ENCODE measurements around the gene MS4A14.
"Not testable (repeated sequence)": the region's sequence is repeated elsewhere in the genome, so short reads cannot be mapped to it uniquely, and the experiment has no call there.

Gene MS4A14, protein sequence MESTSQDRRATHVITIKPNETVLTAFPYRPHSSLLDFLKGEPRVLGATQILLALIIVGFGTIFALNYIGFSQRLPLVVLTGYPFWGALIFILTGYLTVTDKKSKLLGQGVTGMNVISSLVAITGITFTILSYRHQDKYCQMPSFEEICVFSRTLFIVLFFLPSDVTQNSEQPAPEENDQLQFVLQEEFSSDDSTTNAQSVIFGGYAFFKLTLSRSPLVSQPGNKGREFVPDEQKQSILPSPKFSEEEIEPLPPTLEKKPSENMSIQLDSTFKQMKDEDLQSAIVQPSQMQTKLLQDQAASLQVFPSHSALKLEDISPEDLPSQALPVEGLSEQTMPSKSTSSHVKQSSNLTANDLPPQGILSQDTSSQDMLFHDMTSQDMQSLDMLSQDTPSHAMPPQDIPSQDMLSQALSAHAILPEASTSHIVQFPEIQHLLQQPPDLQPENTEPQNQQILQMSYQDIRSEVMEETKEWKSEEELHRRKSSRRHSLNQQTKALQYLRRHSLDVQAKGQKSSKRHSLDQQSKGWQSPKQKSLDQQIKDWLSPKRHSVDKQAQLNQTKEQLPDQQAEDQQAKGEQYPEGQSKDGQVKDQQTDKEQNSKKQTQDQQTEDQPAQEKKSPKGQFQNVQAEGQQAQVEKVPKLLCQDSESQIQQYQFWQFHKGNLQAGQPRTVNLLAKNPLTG

GRCh38 chr11:60396382-60396781 is at the start of gene MS4A14:
MS4A14 (plus strand) TSS chr11:60396459; CDS start chr11:60396579, 120 bp downstream.
- no peaks in the 10 kb centered on the region for H3K9me3 Mint-ChIP-seq
- H3K27ac Mint-ChIP-seq = no peak within 1 kb of the TSS
- no peak within 1 kb of the TSS for H3K4me3 Mint-ChIP-seq
- H3K4me1 Mint-ChIP-seq = no peaks in the 10 kb centered on the region
- no peaks in the 10 kb centered on the region for H3K36me3 Mint-ChIP-seq
- H3K27me3 Mint-ChIP-seq = peaks cover 4% of the 10 kb centered on the region

DNA sequence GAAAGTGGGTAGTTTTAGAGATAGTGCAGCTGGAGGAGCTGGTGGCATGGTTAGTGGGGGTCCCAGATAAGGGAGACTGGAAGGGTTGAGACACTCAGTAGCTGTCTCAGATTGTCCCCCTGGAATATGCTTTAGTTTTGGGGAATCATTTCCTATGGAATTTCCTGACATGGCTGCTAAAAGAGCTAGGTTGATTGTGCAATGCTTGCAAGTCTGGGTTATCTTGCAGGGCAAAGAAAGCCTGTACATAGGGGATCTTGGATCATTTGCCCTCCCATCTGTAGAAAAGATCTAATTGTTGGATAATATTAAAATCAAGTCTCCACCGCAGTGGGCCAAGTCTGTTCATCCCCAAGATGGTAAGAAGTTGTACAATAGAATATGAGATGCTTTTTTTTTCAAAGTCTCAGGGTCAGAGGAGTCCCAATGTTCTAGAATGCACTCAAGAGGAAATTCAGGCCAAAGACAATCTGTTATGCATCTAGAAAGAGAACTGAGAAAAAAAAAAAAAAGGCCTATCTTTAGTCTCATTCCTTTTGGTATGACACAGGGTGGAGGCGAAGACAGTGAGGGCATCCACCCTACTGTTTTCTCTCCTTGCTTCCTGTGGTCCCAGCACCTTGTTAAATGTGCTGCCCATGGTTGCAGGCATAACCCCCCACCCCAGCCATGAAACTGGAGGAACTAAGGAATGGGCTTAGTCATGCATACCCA is 49.0 kb upstream of the MS4A14 start:
- H3K36me3 Mint-ChIP-seq = no peaks in the 10 kb centered on the region
- H3K27ac Mint-ChIP-seq = no peak overlapping the region
- H3K4me1 Mint-ChIP-seq = no peaks in the 10 kb centered on the region
- no peaks in the 10 kb centered on the region for H3K9me3 Mint-ChIP-seq
- peaks cover 15% of the 10 kb centered on the region for H3K27me3 Mint-ChIP-seq
- no peak overlapping the region for H3K4me3 Mint-ChIP-seq

DNA sequence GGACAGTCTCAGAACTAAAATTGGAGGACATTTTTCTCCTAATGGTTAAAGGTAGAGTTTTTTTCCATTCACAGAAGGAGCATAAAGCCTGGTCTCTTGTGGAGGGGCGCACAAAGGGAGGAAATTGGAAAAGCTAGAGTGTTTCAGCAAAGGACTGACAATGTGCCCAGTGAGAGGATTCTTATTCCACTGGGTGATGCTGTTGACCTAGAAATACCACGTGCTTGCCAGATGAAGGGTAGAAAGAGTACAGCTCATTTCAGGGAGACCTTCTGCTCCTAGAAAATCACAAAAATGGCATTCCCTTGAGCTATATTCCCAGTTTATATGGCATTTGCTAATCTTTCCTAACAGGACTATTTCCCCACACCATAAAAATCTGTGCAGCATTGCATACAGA is 48.1 kb upstream of the MS4A14 start:
- H3K27ac Mint-ChIP-seq = no peak overlapping the region
- no peaks in the 10 kb centered on the region for H3K4me1 Mint-ChIP-seq
- peaks cover 14% of the 10 kb centered on the region for H3K27me3 Mint-ChIP-seq
- H3K4me3 Mint-ChIP-seq = no peak overlapping the region
- H3K9me3 Mint-ChIP-seq = no peaks in the 10 kb centered on the region
- no peaks in the 10 kb centered on the region for H3K36me3 Mint-ChIP-seq

- H3K27ac Mint-ChIP-seq = no peak overlapping the region
- peaks cover 12% of the 10 kb centered on the region for H3K27me3 Mint-ChIP-seq
- no peaks in the 10 kb centered on the region for H3K36me3 Mint-ChIP-seq
- H3K9me3 Mint-ChIP-seq = peaks cover 9% of the 10 kb centered on the region
- H3K4me1 Mint-ChIP-seq = no peaks in the 10 kb centered on the region
- H3K4me3 Mint-ChIP-seq = no peak overlapping the region
Measured at GRCh38 chr11:60349990-60350389, 46.3 kb upstream of the MS4A14 start.

GRCh38 chr11:60357771-60358170 is 38.5 kb upstream of the MS4A14 start:
- Mint-ChIP-seq H3K4me3 (no peak overlapping the region), H3K27me3 (peaks cover 5% of the 10 kb centered on the region), H3K36me3 (no peaks in the 10 kb centered on the region), H3K27ac (no peak overlapping the region), H3K4me1 (no peaks in the 10 kb centered on the region), H3K9me3 (peaks cover 9% of the 10 kb centered on the region)

GRCh38 chr11:60360621-60361020 is 35.6 kb upstream of the MS4A14 start:
- Mint-ChIP-seq H3K27ac (no peak overlapping the region), H3K27me3 (peaks cover 13% of the 10 kb centered on the region), H3K4me3 (no peak overlapping the region), H3K9me3 (no peaks in the 10 kb centered on the region), H3K4me1 (no peaks in the 10 kb centered on the region), H3K36me3 (no peaks in the 10 kb centered on the region)

- no peaks in the 10 kb centered on the region for H3K9me3 Mint-ChIP-seq
- H3K4me1 Mint-ChIP-seq = no peaks in the 10 kb centered on the region
- peaks cover 15% of the 10 kb centered on the region for H3K27me3 Mint-ChIP-seq
- H3K36me3 Mint-ChIP-seq = no peaks in the 10 kb centered on the region
- H3K27ac Mint-ChIP-seq = no peak overlapping the region
- no peak overlapping the region for H3K4me3 Mint-ChIP-seq
Measured at GRCh38 chr11:60362241-60362640, 34.0 kb upstream of the MS4A14 start.

DNA sequence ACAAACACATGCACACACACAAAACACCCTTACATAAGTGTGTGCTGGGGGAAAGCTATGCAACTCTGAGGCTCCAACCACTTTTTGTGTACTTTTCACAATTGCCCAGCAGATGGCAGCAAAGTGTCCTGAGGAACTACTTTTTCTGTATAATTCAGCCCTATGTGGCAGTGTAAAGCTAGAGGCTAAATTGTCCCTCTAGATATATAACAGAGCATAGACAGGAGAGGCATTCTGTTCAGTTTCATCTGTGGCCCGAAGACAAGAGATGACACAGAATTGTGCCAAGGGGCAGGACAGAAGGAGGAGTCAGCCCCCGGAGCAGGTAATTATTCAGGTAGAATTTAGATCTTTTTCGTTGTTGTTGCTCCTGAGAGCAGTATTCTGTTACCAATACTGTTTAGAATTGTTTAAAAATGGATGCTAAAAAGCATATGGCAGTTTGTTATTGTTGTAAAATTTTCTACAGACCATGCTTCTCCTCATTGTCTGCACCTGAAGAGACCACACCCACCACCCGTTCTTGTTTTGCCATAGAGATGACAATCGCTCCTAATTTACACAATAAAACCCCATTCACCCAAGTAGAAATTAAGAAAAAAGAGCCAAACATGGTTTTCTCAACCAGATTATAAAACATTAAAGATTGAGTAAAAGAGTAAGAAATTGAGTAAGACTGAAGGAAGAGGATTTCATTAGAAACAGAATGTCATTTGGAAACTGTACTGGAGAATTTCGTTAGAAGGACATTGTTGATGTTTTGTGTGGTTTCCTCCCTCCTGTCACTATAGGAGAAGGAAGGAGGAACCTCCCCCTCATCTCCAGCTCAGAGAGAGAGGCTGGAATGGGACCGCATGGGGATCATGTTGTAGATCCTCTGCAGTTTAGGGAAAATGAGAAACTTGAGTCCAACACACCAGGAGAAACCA is 32.5 kb upstream of the MS4A14 start:
- peaks cover 14% of the 10 kb centered on the region for H3K27me3 Mint-ChIP-seq
- no peaks in the 10 kb centered on the region for H3K9me3 Mint-ChIP-seq
- no peaks in the 10 kb centered on the region for H3K4me1 Mint-ChIP-seq
- H3K36me3 Mint-ChIP-seq = no peaks in the 10 kb centered on the region
- H3K27ac Mint-ChIP-seq = no peak overlapping the region
- H3K4me3 Mint-ChIP-seq = no peak overlapping the region

- peaks cover 15% of the 10 kb centered on the region for H3K27me3 Mint-ChIP-seq
- H3K36me3 Mint-ChIP-seq, H3K4me1 Mint-ChIP-seq, H3K4me3 Mint-ChIP-seq, H3K27ac Mint-ChIP-seq, H3K9me3 Mint-ChIP-seq: not testable (repeated sequence)
Measured at GRCh38 chr11:60366262-60366904, 29.9 kb upstream of the MS4A14 start.

- Mint-ChIP-seq H3K4me1 (no peaks in the 10 kb centered on the region), H3K4me3 (no peak overlapping the region), H3K27ac (no peak overlapping the region), H3K9me3 (no peaks in the 10 kb centered on the region), H3K36me3 (no peaks in the 10 kb centered on the region), H3K27me3 (peaks cover 15% of the 10 kb centered on the region)
Measured at GRCh38 chr11:60367009-60367408, 29.2 kb upstream of the MS4A14 start.

- Mint-ChIP-seq H3K27ac (no peak overlapping the region), H3K27me3 (peaks cover 15% of the 10 kb centered on the region), H3K4me1 (no peaks in the 10 kb centered on the region), H3K36me3 (no peaks in the 10 kb centered on the region), H3K4me3 (no peak overlapping the region), H3K9me3 (no peaks in the 10 kb centered on the region)
Measured at GRCh38 chr11:60367896-60368295, 28.4 kb upstream of the MS4A14 start.

- Mint-ChIP-seq H3K27me3 (peaks cover 4% of the 10 kb centered on the region), H3K9me3 (no peaks in the 10 kb centered on the region), H3K4me3 (no peak overlapping the region), H3K4me1 (no peaks in the 10 kb centered on the region), H3K27ac (no peak overlapping the region), H3K36me3 (no peaks in the 10 kb centered on the region)
Measured at GRCh38 chr11:60370252-60370810, 25.9 kb upstream of the MS4A14 start.

GRCh38 chr11:60370811-60371298 is 25.4 kb upstream of the MS4A14 start:
- Mint-ChIP-seq H3K27me3 (peaks cover 4% of the 10 kb centered on the region), H3K4me1 (no peaks in the 10 kb centered on the region), H3K27ac (no peak overlapping the region), H3K4me3 (no peak overlapping the region), H3K36me3 (no peaks in the 10 kb centered on the region), H3K9me3 (no peaks in the 10 kb centered on the region)

GRCh38 chr11:60371386-60371785 is 24.9 kb upstream of the MS4A14 start:
- H3K27me3 Mint-ChIP-seq = peaks cover 2% of the 10 kb centered on the region
- no peak overlapping the region for H3K27ac Mint-ChIP-seq
- H3K36me3 Mint-ChIP-seq = no peaks in the 10 kb centered on the region
- H3K9me3 Mint-ChIP-seq = no peaks in the 10 kb centered on the region
- no peaks in the 10 kb centered on the region for H3K4me1 Mint-ChIP-seq
- H3K4me3 Mint-ChIP-seq = no peak overlapping the region

Data from activated naive CD4-positive, alpha-beta T cell treated with anti-CD3 and anti-CD28 coated beads, Interleukin-2, amount 50 U/mL, for 24 hours (primary cell).